Gastroesophageal sphincter (tissue), 4 donors: ENCODE results near the gene DOK7. TPM values are rescaled to one million over a fixed set of nuclear protein-coding genes. Genes with fewer than 3 reads are reported as not detected.

ENCODE experiments used
- ATAC-seq: fragments of 150-250 bp; one replicate; pipeline ENCODE4 v1.9.1; 2016; ENCODE audit warnings: mild to moderate bottlenecking, moderate library complexity
- H3K27ac ChIP-seq, 4 donors: fragments of 200-600 bp; sonication (generic) in 3 of 4; 1 replicate in 3 of 4; 2 replicates in 1 of 4; pipeline ENCODE4 v1.5.1; 2016 to 2019
- H3K27me3 ChIP-seq: fragments of 200-600 bp; sonication (generic); one replicate; pipeline ENCODE4 v1.5.1; 2019
- H3K36me3 ChIP-seq, 2 donors: fragments of 200-600 bp; sonication (generic); one replicate each; pipeline ENCODE4 v1.5.1; 2019; ENCODE audit warnings: control low read depth in 1 of 2
- H3K4me1 ChIP-seq, 3 donors: fragments of 200-600 bp; sonication (generic); 1 replicate in 2 of 3; 2 replicates in 1 of 3; pipeline ENCODE4 v1.5.1; 2016 to 2019; ENCODE audit warnings: control low read depth in 2 of 3
- H3K4me3 ChIP-seq, 2 donors: fragments of 200-600 bp; sonication (generic); one replicate each; pipeline ENCODE4 v1.5.1; 2019; ENCODE audit warnings: mild to moderate bottlenecking in 1 of 2, moderate library complexity in 1 of 2
- H3K9me3 ChIP-seq, 3 donors: fragments of 200-600 bp; sonication (generic); one replicate each; pipeline ENCODE4 v1.5.1; 2017 to 2019; ENCODE audit warnings: control low read depth in 2 of 3
- EP300 ChIP-seq: sonication (generic); formaldehyde crosslinking; IDR thresholded peaks from one replicate; pipeline ENCODE4 v1.6.1; 2017; ENCODE audit warnings: antibody characterized with exemption, mild to moderate bottlenecking
- POLR2A ChIP-seq, 2 donors: fragments of 450-650 bp; IDR thresholded peaks; one replicate each; pipeline ENCODE4 v1.6.1; 2017; ENCODE audit warnings: antibody characterized with exemption in 2 of 2, mild to moderate bottlenecking in 2 of 2, moderate library complexity in 1 of 2
- POLR2AphosphoS5 ChIP-seq: sonication (generic); formaldehyde crosslinking; IDR thresholded peaks from one replicate; pipeline ENCODE4 v1.6.1; 2017; ENCODE audit warnings: antibody characterized with exemption
- WGBS, 2 donors: methylation state at CpG; one replicate each; pipeline ENCODE4 v1.1.5; 2018; ENCODE audit warnings: low coverage in 1 of 2; 5-methylcytosine and 5-hydroxymethylcytosine counted together
- total RNA-seq, 4 donors: library from RNA; depleted of rRNA; stranded (reverse); fragments of >200 nt; gene quantifications; one replicate each; pipeline ENCODE4 v1.1.0, GENCODE V29; 2016
- TF ChIP-seq, protein P1 (sequence below), 4 experiments: fragments of 200-600 bp in 2 of 4; fragments of 450-650 bp in 2 of 4; sonication (generic) in 1 of 4; IDR thresholded peaks; one replicate each; pipeline ENCODE4 v1.5.1; 2017 to 2019; ENCODE audit warnings: antibody characterized with exemption in 4 of 4, mild to moderate bottlenecking in 2 of 4, moderate library complexity in 2 of 4

DOK7 gene
- total RNA-seq, 4 donors from 2014 or later: 0.32 to 5.3 (median 2.8) TPM

DNA sequence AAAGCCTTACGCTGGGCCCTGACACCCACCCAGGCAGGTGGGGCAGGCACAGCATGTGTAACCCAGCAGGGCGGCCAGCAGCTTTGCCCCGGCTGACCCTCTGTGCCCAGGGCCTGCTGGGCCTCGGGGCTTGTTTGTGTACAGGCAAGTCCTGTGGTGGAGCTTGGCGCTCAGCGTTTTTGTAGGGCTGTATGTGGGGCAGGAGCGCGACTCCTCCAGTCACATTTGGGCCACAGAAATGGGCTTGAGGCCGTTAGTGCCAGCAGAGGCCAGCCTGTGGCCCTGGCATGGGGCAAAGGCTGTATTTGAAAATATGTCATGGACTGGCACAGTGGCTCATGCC is 36.0 kb upstream of the DOK7 start:
- H3K9me3 ChIP-seq: no peaks in the 10 kb centered on the region
- H3K27me3 ChIP-seq: no peaks in the 10 kb centered on the region
- H3K36me3 ChIP-seq: peaks cover 0 to 91% of the 10 kb centered on the region in 2 donors
- H3K27ac ChIP-seq: no peak overlapping the region
- WGBS, 2 donors: no CpG with 5 or more reads among the region's 9 CpGs
- H3K4me1 ChIP-seq: no peaks in the 10 kb centered on the region
- TF ChIP-seq EP300: no peak
- no peak for TF ChIP-seq POLR2A (IDR thresholded peaks at IDR 0.05)
- TF ChIP-seq, protein P1, sequence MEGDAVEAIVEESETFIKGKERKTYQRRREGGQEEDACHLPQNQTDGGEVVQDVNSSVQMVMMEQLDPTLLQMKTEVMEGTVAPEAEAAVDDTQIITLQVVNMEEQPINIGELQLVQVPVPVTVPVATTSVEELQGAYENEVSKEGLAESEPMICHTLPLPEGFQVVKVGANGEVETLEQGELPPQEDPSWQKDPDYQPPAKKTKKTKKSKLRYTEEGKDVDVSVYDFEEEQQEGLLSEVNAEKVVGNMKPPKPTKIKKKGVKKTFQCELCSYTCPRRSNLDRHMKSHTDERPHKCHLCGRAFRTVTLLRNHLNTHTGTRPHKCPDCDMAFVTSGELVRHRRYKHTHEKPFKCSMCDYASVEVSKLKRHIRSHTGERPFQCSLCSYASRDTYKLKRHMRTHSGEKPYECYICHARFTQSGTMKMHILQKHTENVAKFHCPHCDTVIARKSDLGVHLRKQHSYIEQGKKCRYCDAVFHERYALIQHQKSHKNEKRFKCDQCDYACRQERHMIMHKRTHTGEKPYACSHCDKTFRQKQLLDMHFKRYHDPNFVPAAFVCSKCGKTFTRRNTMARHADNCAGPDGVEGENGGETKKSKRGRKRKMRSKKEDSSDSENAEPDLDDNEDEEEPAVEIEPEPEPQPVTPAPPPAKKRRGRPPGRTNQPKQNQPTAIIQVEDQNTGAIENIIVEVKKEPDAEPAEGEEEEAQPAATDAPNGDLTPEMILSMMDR (IDR thresholded peaks at IDR 0.05): no peak
- no peak for TF ChIP-seq POLR2AphosphoS5
- no peak for ATAC-seq
- H3K4me3 ChIP-seq: no peak overlapping the region

DNA sequence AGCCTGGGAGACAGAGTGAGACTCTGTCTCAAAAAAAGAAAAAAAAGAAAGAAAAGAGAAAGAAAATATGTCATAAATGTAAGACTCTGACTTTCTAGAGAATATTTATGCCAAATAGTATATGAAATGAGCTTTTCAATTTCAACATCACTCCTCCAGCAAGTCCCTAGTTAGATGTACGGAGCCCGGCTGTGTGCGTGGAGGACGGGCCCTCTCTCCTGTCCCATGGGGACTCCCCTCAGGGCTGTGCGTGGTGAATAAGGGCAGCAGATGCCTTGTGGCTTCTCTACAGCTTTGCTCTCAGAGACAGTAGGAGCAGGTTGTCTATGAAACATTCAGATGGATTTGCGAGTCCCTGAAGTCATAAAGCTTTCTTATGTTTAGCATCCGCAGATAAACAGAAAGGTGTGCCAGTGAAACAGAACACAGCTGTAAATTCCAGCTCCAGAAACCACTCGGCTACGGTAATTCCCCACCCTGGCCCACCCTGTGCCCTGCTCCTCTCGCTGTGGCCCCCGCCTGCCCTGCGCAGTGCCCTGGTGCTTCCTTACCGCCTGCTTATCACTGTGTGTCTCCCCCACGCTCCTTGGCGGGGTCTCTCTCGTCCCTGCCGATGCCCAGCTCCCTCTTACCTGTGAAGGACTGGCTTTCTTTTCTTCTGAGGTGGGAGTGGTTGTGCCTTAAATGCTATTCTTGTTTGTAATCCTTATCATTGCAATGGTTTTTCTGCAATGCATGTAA is 35.2 kb upstream of the DOK7 start:
- Histone ChIP-seq H3K27me3 (no peaks in the 10 kb centered on the region), H3K4me3 (no peak overlapping the region), H3K36me3 (peaks cover 0 to 91% of the 10 kb centered on the region in 2 donors), H3K9me3 (no peaks in the 10 kb centered on the region), H3K4me1 (no peaks in the 10 kb centered on the region), H3K27ac (no peak overlapping the region)
- TF ChIP-seq EP300 (no peak), POLR2AphosphoS5 (no peak), POLR2A (IDR thresholded peaks at IDR 0.05) (no peak)
- TF ChIP-seq, protein P1 (IDR thresholded peaks at IDR 0.05): no peak
- ATAC-seq: no peak
- WGBS, 2 donors: 87 to 95% methylated on average over 3 to 16 of the region's 17 CpGs

DNA sequence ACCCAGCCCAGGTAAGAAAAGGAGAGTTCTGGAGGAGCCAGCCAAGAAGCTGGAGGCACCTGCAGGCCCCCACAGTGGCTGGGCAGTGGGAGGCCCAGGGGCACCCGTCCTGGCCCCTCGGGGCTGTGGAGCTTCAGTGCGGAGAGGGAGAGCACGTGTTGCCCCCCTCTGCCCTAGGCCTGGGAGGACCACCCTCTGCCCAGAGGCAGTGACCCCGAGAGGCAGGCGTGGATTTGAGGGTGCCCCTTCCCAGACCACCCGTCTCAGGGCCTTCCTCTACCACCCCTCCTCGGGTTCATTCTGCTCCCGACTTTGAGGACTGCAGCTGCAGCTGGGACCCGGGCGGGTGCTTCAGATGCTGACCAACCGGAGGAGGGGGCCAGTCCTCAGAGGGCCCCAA is 33.5 kb upstream of the DOK7 start:
- Histone ChIP-seq H3K4me1 (no peaks in the 10 kb centered on the region), H3K9me3 (no peaks in the 10 kb centered on the region), H3K4me3 (no peak overlapping the region), H3K27ac (no peak overlapping the region), H3K36me3 (peaks cover 0 to 78% of the 10 kb centered on the region in 2 donors), H3K27me3 (no peaks in the 10 kb centered on the region)
- no CpG with 5 or more reads among the region's 12 CpGs for WGBS, 2 donors
- ATAC-seq: no peak
- TF ChIP-seq POLR2A (IDR thresholded peaks at IDR 0.05): no peak
- TF ChIP-seq EP300: no peak
- TF ChIP-seq, protein P1 (IDR thresholded peaks at IDR 0.05): no peak
- TF ChIP-seq POLR2AphosphoS5: no peak

DNA sequence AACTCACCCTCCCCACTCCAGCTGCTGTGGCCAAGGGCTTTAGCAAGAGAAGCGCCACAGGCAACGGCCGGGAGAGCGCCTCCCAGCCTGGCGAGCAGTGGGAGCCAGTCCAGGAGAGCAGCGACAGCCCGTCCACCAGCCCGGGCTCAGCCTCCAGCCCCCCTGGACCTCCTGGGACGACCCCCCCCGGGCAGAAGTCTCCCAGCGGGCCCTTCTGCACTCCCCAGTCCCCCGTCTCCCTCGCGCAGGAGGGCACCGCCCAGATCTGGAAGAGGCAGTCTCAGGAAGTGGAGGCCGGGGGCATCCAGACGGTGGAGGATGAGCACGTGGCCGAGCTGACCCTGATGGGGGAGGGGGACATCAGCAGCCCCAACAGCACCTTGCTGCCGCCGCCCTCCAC is 32.6 kb upstream of the DOK7 start:
- peaks cover 0 to 71% of the 10 kb centered on the region in 2 donors for H3K36me3 ChIP-seq
- TF ChIP-seq POLR2A (IDR thresholded peaks at IDR 0.05) (no peak), EP300 (no peak)
- TF ChIP-seq, protein P1 (IDR thresholded peaks at IDR 0.05): no peak
- no peaks in the 10 kb centered on the region for H3K9me3 ChIP-seq
- WGBS, 2 donors: no CpG with 5 or more reads among the region's 21 CpGs
- H3K27me3 ChIP-seq: no peaks in the 10 kb centered on the region
- no peaks in the 10 kb centered on the region for H3K4me1 ChIP-seq
- H3K4me3 ChIP-seq: no peak overlapping the region
- no peak for ATAC-seq
- no peak overlapping the region for H3K27ac ChIP-seq

DNA sequence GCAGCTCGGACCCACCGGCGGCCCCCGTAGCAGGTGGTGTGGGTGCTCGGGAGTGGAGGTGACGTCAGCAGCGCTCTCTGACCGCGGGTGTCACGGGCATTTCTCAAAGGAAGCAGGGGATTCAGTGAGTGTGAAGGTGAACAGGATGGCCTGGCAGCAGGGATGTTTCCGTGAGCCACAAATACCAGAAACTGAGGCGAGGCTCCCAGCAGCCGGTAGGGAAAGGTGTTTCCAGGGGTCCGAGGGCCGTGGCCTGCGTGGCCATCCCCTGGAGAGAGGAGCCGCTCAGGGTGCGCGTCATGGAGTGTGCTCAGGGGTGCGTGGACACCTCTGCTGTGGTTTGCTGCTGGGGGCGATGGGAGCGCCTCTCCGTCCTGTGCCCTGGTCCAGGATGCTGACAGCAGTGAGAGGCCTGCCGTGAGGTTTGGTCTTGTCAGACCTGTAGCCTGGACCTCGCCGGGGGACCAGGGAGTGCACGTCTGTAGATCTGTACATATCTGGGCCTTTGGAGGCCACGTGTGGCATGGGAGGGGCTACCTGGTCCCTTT is 31.6 kb upstream of the DOK7 start:
- TF ChIP-seq POLR2AphosphoS5: no peak
- H3K27ac ChIP-seq: no peak overlapping the region
- WGBS, 2 donors: 90% methylated on average over 8 of the region's 28 CpGs; no CpG with 5 or more reads in 1 of the 2 donors
- ATAC-seq: no peak
- H3K27me3 ChIP-seq: no peaks in the 10 kb centered on the region
- H3K36me3 ChIP-seq: peaks cover 0 to 67% of the 10 kb centered on the region in 2 donors
- H3K4me3 ChIP-seq: no peak overlapping the region
- H3K9me3 ChIP-seq: no peaks in the 10 kb centered on the region
- H3K4me1 ChIP-seq: peaks cover 0 to 5% (median 0%) of the 10 kb centered on the region in 3 donors
